Measurements from ENCODE around the gene DAPL1.

The DAPL1 gene

GRCh38 chr2:158805255-158805654, 10.1 kb downstream of the DAPL1 start:
- TF ChIP-seq, protein P1, sequence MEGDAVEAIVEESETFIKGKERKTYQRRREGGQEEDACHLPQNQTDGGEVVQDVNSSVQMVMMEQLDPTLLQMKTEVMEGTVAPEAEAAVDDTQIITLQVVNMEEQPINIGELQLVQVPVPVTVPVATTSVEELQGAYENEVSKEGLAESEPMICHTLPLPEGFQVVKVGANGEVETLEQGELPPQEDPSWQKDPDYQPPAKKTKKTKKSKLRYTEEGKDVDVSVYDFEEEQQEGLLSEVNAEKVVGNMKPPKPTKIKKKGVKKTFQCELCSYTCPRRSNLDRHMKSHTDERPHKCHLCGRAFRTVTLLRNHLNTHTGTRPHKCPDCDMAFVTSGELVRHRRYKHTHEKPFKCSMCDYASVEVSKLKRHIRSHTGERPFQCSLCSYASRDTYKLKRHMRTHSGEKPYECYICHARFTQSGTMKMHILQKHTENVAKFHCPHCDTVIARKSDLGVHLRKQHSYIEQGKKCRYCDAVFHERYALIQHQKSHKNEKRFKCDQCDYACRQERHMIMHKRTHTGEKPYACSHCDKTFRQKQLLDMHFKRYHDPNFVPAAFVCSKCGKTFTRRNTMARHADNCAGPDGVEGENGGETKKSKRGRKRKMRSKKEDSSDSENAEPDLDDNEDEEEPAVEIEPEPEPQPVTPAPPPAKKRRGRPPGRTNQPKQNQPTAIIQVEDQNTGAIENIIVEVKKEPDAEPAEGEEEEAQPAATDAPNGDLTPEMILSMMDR (IDR thresholded peaks at IDR 0.05; ENCODE audit: insufficient read depth, low read depth, low read length, missing control alignments): no peak

GRCh38 chr2:158805936-158806335, 10.8 kb downstream of the DAPL1 start:
- DNase-seq (ENCODE audit: low read depth): no peak
- H3K4me3 ChIP-seq (ENCODE audit: low read length): no peak overlapping the region
- TF ChIP-seq, protein P1 (IDR thresholded peaks at IDR 0.05; ENCODE audit: insufficient read depth, low read depth, low read length, missing control alignments): no peak

More at GRCh38 chr2:158805255-158805654, 10.1 kb downstream of the DAPL1 start:
- DNase-seq (ENCODE audit: low read depth): no peak
- no peak overlapping the region for H3K4me3 ChIP-seq (ENCODE audit: low read length)

GRCh38 chr2:158806941-158807340, 11.8 kb downstream of the DAPL1 start:
- TF ChIP-seq, protein P1 (IDR thresholded peaks at IDR 0.05; ENCODE audit: insufficient read depth, low read depth, low read length, missing control alignments): no peak
- no peak for DNase-seq (ENCODE audit: low read depth)
- H3K4me3 ChIP-seq (ENCODE audit: low read length): no peak overlapping the region

- TF ChIP-seq, protein P1 (IDR thresholded peaks at IDR 0.05; ENCODE audit: insufficient read depth, low read depth, low read length, missing control alignments): no peak
- DNase-seq (ENCODE audit: low read depth): peak; percentile 44
- no peak overlapping the region for H3K4me3 ChIP-seq (ENCODE audit: low read length)
These were observed 13.3 kb downstream of the DAPL1 start for GRCh38 chr2:158808426-158808825.

GRCh38 chr2:158809816-158810215, 14.7 kb downstream of the DAPL1 start:
- no peak overlapping the region for H3K4me3 ChIP-seq (ENCODE audit: low read length)
- TF ChIP-seq, protein P1 (IDR thresholded peaks at IDR 0.05; ENCODE audit: insufficient read depth, low read depth, low read length, missing control alignments): no peak
- peak; percentile 30 for DNase-seq (ENCODE audit: low read depth)

DNA sequence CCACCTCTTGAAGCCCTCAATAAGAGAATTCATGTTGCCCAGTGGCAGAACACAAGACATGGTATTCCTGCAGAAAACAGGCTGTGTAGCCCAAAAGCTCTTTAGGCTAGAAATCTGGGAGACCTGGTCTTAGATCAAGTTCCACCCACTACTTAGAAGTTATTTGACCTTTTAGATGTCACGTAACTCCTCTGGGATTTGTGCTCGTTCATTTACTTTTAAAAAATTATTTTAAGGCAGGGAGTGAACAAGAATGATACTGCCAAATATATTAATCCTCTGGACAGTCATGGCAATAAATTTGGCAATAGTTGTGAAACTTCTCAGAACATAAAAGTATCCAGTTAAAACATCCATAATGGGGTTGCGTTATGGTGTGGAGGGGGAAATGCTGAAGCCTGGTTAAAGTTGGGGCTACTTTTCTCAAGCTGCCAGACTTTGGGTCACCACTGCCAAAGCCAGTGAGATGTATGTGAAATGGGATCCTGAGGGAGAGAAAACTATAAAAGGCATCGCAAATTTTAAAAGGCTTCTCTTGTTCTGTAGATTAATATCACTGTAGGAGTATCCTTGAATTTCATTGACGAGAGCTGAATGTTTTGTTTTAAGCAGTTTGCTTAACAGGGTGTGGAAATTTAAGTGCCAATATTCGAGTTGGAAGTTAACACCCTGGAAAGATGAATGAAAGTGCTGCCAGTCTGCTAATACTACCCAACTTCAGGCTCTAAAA, 15.8 kb downstream of the DAPL1 start:
- TF ChIP-seq, protein P1 (IDR thresholded peaks at IDR 0.05; ENCODE audit: insufficient read depth, low read depth, low read length, missing control alignments): no peak
- no peak overlapping the region for H3K4me3 ChIP-seq (ENCODE audit: low read length)
- no peak for DNase-seq (ENCODE audit: low read depth)

DNA sequence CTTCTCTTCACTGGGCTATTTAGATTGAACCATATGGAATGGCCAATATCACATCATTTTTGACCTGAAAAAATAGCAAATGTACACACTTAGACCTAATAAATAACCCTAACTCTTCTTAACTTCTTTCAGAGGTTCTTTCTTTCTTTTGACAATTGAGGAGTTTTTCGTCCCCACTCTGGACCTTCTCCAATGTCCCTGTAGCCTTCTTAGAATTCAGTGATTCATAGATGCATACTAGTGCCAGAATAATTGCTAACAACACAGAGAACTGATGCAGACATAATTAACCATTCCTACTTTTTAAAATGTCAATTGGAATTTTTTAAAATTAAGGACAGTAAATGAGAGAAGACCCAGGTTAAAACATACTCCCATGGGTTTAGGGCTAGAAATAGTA, 20.0 kb downstream of the DAPL1 start:
- TF ChIP-seq, protein P1 (IDR thresholded peaks at IDR 0.05; ENCODE audit: insufficient read depth, low read depth, low read length, missing control alignments): no peak
- no peak for DNase-seq (ENCODE audit: low read depth)

More for the DNA sequence above, 20.0 kb downstream of the DAPL1 start:
- H3K4me3 ChIP-seq (ENCODE audit: low read length): no peak overlapping the region

All from epithelial cell of esophagus (primary cell).